Right atrium auricular region (tissue), 2 donors: Measurements from ENCODE around the gene DCBLD2. TPM values are rescaled to one million over a fixed set of nuclear protein-coding genes. Genes with fewer than 3 reads are reported as not detected.
A peak's percentile ranks its signal among the peaks of the same experiment; 100 is the strongest.

ENCODE experiments used
- DNase-seq: peaks from one replicate; pipeline ENCODE4 v3.0.0-alpha.2; 2019; ENCODE audit warnings: low spot score
- H3K27ac ChIP-seq, 2 donors: fragments of 200-600 bp; sonication (generic); 1 replicate in 1 of 2; 2 replicates in 1 of 2; pipeline ENCODE4 v1.5.1; 2016 to 2019
- H3K27me3 ChIP-seq, 2 donors: fragments of 200-600 bp; sonication (generic); one replicate each; pipeline versions ENCODE4 v1.5.1 to v1.6.0; 2017 to 2019
- H3K36me3 ChIP-seq: fragments of 200-600 bp; sonication (generic); one replicate; pipeline ENCODE4 v1.5.1; 2016
- H3K4me1 ChIP-seq, 2 donors: fragments of 200-600 bp; sonication (generic); one replicate each; pipeline versions ENCODE4 v1.5.1 to v1.6.0; 2017 to 2019
- H3K4me3 ChIP-seq, 2 donors: fragments of 200-600 bp; sonication (generic); 1 replicate in 1 of 2; 2 replicates in 1 of 2; pipeline ENCODE4 v1.5.1; 2017 to 2019; ENCODE audit warnings: mild to moderate bottlenecking in 1 of 2, moderate library complexity in 1 of 2
- H3K9me3 ChIP-seq, 2 donors: fragments of 200-600 bp; sonication (generic); one replicate each; pipeline ENCODE4 v1.5.1; 2019
- total RNA-seq, 2 donors: library from RNA; depleted of rRNA; stranded (reverse); fragments of >200 nt; gene quantifications; one replicate each; pipeline ENCODE4 v1.1.0, GENCODE V29; 2016
- TF ChIP-seq, protein P1 (sequence below), 2 donors: fragments of 200-600 bp; sonication (generic); IDR thresholded peaks; one replicate each; pipeline ENCODE4 v1.5.1; 2019; ENCODE audit warnings: antibody characterized with exemption in 2 of 2

The DCBLD2 gene
- total RNA-seq, 2 donors from 2014 or later: 34.3 to 55.8 TPM

DNA sequence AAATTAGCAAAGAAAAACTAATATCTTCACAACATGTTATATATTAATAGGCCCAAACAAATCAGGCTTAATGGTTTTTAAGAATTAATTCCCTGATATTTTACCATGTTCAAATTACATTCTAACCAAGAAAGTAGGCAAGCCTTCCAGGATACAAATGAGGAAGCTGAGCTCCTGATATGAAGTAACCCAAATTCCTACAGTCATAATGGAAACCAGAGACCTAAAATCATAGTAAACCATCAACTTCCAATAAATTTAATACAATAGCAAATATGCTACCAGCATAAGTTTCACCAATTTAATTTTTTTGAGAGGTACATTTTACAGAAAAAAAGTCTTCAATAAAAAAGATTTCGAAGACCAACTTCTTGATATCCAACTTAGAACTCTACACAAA is 3.8 kb downstream of the DCBLD2 start:
- peaks cover 0 to 46% of the 10 kb centered on the region in 2 donors for H3K4me1 ChIP-seq
- TF ChIP-seq, protein P1, sequence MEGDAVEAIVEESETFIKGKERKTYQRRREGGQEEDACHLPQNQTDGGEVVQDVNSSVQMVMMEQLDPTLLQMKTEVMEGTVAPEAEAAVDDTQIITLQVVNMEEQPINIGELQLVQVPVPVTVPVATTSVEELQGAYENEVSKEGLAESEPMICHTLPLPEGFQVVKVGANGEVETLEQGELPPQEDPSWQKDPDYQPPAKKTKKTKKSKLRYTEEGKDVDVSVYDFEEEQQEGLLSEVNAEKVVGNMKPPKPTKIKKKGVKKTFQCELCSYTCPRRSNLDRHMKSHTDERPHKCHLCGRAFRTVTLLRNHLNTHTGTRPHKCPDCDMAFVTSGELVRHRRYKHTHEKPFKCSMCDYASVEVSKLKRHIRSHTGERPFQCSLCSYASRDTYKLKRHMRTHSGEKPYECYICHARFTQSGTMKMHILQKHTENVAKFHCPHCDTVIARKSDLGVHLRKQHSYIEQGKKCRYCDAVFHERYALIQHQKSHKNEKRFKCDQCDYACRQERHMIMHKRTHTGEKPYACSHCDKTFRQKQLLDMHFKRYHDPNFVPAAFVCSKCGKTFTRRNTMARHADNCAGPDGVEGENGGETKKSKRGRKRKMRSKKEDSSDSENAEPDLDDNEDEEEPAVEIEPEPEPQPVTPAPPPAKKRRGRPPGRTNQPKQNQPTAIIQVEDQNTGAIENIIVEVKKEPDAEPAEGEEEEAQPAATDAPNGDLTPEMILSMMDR (IDR thresholded peaks at IDR 0.05): no peak
- H3K27ac ChIP-seq: no peak overlapping the region
- no peaks in the 10 kb centered on the region for H3K9me3 ChIP-seq
- H3K36me3 ChIP-seq: no peaks in the 10 kb centered on the region
- H3K27me3 ChIP-seq: no peaks in the 10 kb centered on the region
- DNase-seq: no peak
- H3K4me3 ChIP-seq: no peak overlapping the region

DNA sequence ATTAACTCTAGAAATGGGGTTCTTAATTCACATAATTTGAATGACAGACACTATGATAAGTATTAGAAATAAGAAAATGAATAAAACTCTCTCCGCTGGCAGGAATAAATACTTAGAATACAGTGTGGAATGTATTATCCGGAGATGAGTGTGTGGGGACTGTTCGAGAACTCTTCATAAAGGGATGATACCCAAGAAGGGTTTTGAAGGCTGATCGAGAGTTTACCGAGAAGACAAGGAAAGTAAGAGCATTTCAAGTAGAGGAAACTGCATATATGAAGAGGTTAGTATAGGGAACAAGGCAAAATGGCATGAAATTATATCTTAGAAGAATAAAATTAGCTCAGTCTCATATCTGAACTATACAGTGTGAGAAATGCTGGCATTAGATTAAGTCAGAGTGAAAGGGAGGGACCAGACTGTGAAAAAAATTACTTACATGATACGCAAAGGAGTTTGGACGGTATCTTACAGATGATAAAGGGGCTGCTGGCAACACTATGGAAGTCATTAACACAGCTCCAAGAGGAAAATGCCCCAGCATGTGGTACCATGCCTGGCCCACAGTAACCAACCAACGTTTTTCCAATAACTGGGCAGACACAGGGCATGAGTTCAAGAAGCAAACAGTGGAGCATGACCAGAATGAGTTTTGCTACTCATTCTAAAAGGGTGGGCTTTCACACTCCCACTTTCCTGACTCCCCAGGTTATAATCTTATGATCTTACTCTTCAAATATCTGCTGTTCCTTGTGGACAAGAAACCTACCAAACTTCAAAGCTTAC is 6.5 kb downstream of the DCBLD2 start:
- TF ChIP-seq, protein P1 (IDR thresholded peaks at IDR 0.05): no peak
- Histone ChIP-seq H3K4me3 (no peak overlapping the region), H3K27ac (peak overlapping the region in 1 of 2 donors; percentile 57), H3K4me1 (peaks cover 0 to 64% of the 10 kb centered on the region in 2 donors), H3K9me3 (no peaks in the 10 kb centered on the region), H3K36me3 (no peaks in the 10 kb centered on the region), H3K27me3 (no peaks in the 10 kb centered on the region)
- no peak for DNase-seq

DNA sequence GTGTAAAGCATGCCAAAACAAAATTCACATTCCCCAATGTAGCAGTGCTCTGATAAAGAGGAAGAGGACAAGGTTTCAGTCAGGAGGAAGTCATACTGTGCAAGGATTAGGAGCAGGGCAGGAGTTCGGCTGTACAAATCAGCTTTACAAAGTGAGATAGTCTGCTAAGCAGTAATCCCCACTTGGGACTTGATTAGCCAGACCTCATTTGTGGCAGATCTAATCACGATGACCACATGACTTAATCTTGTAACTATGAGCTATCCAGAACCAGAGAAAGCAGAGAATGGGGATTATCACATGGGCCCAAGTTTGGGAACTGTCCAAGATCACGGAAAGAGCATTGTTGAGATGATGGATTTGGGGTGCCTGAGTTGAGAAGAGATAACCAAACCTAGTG is 7.8 kb downstream of the DCBLD2 start:
- peak overlapping the region; percentile 3 to 57 for H3K27ac ChIP-seq
- TF ChIP-seq, protein P1 (IDR thresholded peaks at IDR 0.05): no peak
- no peaks in the 10 kb centered on the region for H3K9me3 ChIP-seq
- peaks cover 0 to 68% of the 10 kb centered on the region in 2 donors for H3K4me1 ChIP-seq
- no peak overlapping the region for H3K4me3 ChIP-seq
- H3K27me3 ChIP-seq: no peaks in the 10 kb centered on the region
- no peak for DNase-seq
- no peaks in the 10 kb centered on the region for H3K36me3 ChIP-seq

DNA sequence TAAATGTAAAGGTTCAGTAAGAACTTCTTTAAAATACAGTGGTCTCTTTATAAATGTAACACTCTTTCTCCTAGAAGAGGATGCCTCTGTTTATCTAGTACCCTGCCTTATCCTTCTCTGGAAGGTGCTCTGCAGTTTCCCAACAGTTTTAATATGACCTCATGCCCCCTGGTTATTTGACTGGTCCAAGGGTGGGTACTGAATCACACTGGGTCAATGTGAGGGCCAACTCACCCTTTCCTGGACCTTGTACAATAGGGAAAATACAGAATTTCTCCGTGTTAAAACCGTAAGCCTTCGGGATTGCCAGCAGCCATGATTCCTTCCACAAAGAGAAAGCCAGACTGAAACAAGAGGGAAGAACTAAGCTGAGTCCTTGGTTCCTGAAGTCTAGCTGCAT is 9.2 kb downstream of the DCBLD2 start:
- no peak for DNase-seq
- H3K4me1 ChIP-seq: peaks cover 0 to 83% of the 10 kb centered on the region in 2 donors

DNA sequence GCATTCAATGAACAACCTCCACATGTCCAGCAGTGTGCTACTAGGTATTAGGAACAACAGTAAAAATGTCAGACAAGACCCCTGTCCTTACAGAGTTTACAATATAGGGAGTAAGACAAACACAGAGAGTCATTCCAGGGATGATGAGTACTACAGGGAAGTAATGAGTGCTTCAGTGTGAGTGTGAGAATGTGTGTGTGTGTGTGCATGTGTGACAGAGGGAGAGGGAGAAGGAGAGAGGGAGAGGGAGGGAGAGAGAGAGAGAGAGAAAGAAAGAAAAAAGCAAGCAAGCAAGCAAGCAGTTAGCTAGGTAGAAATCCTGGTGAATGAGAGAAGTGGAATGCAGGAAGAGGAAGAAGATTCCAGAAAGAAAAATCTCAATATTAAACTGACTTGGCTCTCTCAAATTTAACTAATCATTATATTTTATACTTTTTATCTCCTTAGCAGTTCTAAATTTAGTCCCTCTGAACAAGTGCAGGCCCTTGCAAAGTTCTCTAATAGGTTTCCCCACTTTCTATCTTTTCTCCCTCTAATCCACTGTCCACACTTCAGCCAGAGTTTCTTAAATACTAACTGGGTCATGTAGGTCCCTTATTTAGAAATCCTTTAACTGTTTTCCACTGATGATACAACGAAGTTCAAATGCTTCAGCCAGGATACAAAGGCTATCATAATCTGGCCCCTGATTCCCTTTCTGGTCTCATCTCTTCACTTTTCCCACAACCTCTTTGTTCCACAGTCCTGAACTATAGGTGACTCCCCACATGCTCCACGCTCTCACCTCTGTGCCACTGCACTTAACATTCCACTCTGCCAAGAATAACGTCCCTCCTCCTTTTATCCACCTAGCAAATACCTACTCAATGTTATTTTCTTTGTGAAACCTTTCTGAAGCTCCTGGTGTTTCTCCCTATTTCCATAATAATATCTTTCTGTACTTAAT is 10.3 kb downstream of the DCBLD2 start:
- peak overlapping the region; percentile 24 to 50 for H3K27ac ChIP-seq
- TF ChIP-seq, protein P1 (IDR thresholded peaks at IDR 0.05): no peak
- no peaks in the 10 kb centered on the region for H3K9me3 ChIP-seq
- no peak overlapping the region for H3K4me3 ChIP-seq
- no peak for DNase-seq
- no peaks in the 10 kb centered on the region for H3K27me3 ChIP-seq
- H3K36me3 ChIP-seq: no peaks in the 10 kb centered on the region
- H3K4me1 ChIP-seq: peaks cover 0 to 93% of the 10 kb centered on the region in 2 donors

More for the DNA sequence above, 9.2 kb downstream of the DCBLD2 start:
- Histone ChIP-seq H3K36me3 (no peaks in the 10 kb centered on the region), H3K4me3 (no peak overlapping the region), H3K27ac (peak overlapping the region in 1 of 2 donors; percentile 50), H3K27me3 (no peaks in the 10 kb centered on the region), H3K9me3 (no peaks in the 10 kb centered on the region)
- TF ChIP-seq, protein P1 (IDR thresholded peaks at IDR 0.05): no peak
